ENCODE measurements around the gene LCOR. TPM values are rescaled to one million over a fixed set of nuclear protein-coding genes. Genes with fewer than 3 reads are reported as not detected.

The LCOR gene
- total and polyA plus RNA-seq, 2 of the 13 experiments (the other 11 are each of a cell fraction or from before 2014, with no cell fraction given): 12.4 to 23.7 TPM

- no peak for TF ChIP-seq ZNF121 (CRISPR knock-in tag; IDR thresholded peaks at IDR 0.05)
- no peak for TF ChIP-seq ZNF782 (CRISPR knock-in tag; IDR thresholded peaks at IDR 0.05; ENCODE audit: borderline replicate concordance)
- no peak for TF ChIP-seq ZNF800 (CRISPR knock-in tag; IDR thresholded peaks at IDR 0.05)
- TF ChIP-seq ZNF607 (CRISPR knock-in tag; IDR thresholded peaks at IDR 0.05; ENCODE audit: borderline replicate concordance): no peak
- TF ChIP-seq ZNF17 (CRISPR knock-in tag; IDR thresholded peaks at IDR 0.05): no peak
- TF ChIP-seq CCDC6 (CRISPR knock-in tag; IDR thresholded peaks at IDR 0.05): no peak
- TF ChIP-seq SATB2 (CRISPR knock-in tag; IDR thresholded peaks at IDR 0.05): no peak
- no peak for TF ChIP-seq ZNF256 (CRISPR knock-in tag; conservative IDR thresholded peaks at IDR 0.05)
- 0 out of 2 replicates have a peak, but pooled peaks have one; percentile 3 for TF ChIP-seq ZNF543 (CRISPR knock-in tag; IDR thresholded peaks at IDR 0.05)
- TF ChIP-seq HIC2 (CRISPR knock-in tag; IDR thresholded peaks at IDR 0.05; ENCODE audit: low read depth): no peak
- no peak for TF ChIP-seq SP1 (IDR thresholded peaks at IDR 0.05)
- no peak for TF ChIP-seq SP1 (CRISPR knock-in tag; IDR thresholded peaks at IDR 0.05)
- TF ChIP-seq FUBP1 (CRISPR knock-in tag; IDR thresholded peaks at IDR 0.05; ENCODE audit: borderline replicate concordance): no peak
- no peak for TF ChIP-seq PREB (CRISPR knock-in tag; IDR thresholded peaks at IDR 0.05)
- TF ChIP-seq TEF (CRISPR knock-in tag; IDR thresholded peaks at IDR 0.05): no peak
- TF ChIP-seq ZNF597 (CRISPR knock-in tag; IDR thresholded peaks at IDR 0.05): no peak
- TF ChIP-seq NR0B2 (CRISPR knock-in tag; IDR thresholded peaks at IDR 0.05): no peak
- TF ChIP-seq HDAC2 (CRISPR knock-in tag; IDR thresholded peaks at IDR 0.05): no peak
- no peak for TF ChIP-seq SCMH1 (CRISPR knock-in tag; IDR thresholded peaks at IDR 0.05; ENCODE audit: borderline replicate concordance)
- TF ChIP-seq SALL2 (CRISPR knock-in tag; IDR thresholded peaks at IDR 0.05): no peak
- no peak for TF ChIP-seq NFKBIZ (CRISPR knock-in tag; IDR thresholded peaks at IDR 0.05)
- TF ChIP-seq ZNF572 (CRISPR knock-in tag; IDR thresholded peaks at IDR 0.05): no peak
- no peak for TF ChIP-seq YEATS2 (CRISPR knock-in tag; IDR thresholded peaks at IDR 0.05; ENCODE audit: borderline replicate concordance)
These were observed 672 bp downstream of the LCOR start (continued) for GRCh38 chr10:96832721-96833219.
